Activated CD8-positive, alpha-beta T cell treated with anti-CD3 and anti-CD28 coated beads for 36 hours (primary cell): ENCODE results near the gene HRCT1. TPM values are rescaled to one million over a fixed set of nuclear protein-coding genes. Genes with fewer than 3 reads are reported as not detected.

Experiments
- ATAC-seq: fragments of 200-7000 bp; cut with Tn5 transposase; one replicate; pipeline ENCODE4 v1.10.0; 2021; ENCODE audit warnings: mild to moderate bottlenecking, moderate library complexity
- CTCF ChIA-PET: fragments of 350-600 bp; sonication (Branson Sonifier 250); formaldehyde crosslinking; loops from one replicate; lab custom pipeline; 2021; ENCODE audit warnings: antibody characterized with exemption; lab: Charles Lee
- POLR2A ChIA-PET: fragments of 350-600 bp; sonication (Branson Sonifier 250); formaldehyde crosslinking; loops from one replicate; lab custom pipeline; 2021; ENCODE audit warnings: antibody characterized with exemption; lab: Charles Lee
- DNase-seq: peaks from one replicate; pipeline ENCODE4 v3.0.0-alpha.2; 2020
- H3K27ac Mint-ChIP-seq: one replicate; pipeline ENCODE4 v1.8.0; 2021; ENCODE audit warnings: mild to moderate bottlenecking, mixed read lengths
- H3K27me3 Mint-ChIP-seq: one replicate; pipeline ENCODE4 v1.8.0; 2021; ENCODE audit warnings: mixed read lengths
- H3K36me3 Mint-ChIP-seq: one replicate; pipeline ENCODE4 v1.8.0; 2021; ENCODE audit warnings: low read depth, mixed read lengths
- H3K4me1 Mint-ChIP-seq: one replicate; pipeline ENCODE4 v1.8.0; 2021; ENCODE audit warnings: low read depth, mixed read lengths
- H3K4me3 Mint-ChIP-seq: one replicate; pipeline ENCODE4 v1.8.0; 2021; ENCODE audit warnings: mild to moderate bottlenecking, moderate library complexity, mixed read lengths
- H3K9me3 Mint-ChIP-seq: one replicate; pipeline ENCODE4 v1.8.0; 2021; ENCODE audit warnings: mixed read lengths
- intact Hi-C: fragments of 100-400 bp; cut with micrococcal nuclease; formaldehyde crosslinking; loops from one replicate; pipeline ENCODE4 v1.10.0; 2022
- total RNA-seq, 2 experiments: library from RNA; stranded (reverse); gene quantifications; one replicate each; pipeline ENCODE4 v1.2.3, GENCODE V29; 2021
- TF ChIP-seq, protein P1 (sequence below): fragments of 200-600 bp; IDR thresholded peaks from one replicate; pipeline ENCODE4 v1.8.0; 2022; ENCODE audit warnings: antibody characterized with exemption, mild to moderate bottlenecking

The HRCT1 gene
- total RNA-seq, result not detected

DNA sequence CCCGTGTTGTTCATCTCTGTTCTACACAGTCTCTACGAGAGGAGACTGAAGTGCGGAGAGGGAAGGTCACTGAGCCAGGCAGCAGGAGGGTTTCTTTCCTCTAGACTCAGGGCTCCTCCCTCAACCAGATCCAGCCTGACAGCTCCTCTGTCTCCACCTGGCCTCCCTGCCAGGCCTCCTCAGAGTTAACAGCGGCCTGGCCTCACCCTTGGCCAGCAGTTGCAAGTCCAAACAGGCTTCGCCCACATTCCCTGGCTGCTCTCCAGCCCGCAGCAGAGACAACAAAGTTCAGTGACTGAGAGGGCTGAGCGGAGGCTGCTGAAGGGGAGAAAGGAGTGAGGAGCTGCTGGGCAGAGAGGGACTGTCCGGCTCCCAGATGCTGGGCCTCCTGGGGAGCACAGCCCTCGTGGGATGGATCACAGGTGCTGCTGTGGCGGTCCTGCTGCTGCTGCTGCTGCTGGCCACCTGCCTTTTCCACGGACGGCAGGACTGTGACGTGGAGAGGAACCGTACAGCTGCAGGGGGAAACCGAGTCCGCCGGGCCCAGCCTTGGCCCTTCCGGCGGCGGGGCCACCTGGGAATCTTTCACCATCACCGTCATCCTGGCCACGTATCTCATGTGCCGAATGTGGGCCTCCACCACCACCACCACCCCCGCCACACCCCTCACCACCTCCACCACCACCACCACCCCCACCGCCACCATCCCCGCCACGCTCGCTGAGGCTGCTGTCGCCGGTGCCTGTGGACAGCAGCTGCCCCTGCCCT lies at the start of gene HRCT1:
Gene HRCT1, plus strand, starts transcription at position 291 of the 768 bp plus-strand sequence. Its CDS starts 86 bp downstream, at position 377.
- TF ChIP-seq, protein P1, sequence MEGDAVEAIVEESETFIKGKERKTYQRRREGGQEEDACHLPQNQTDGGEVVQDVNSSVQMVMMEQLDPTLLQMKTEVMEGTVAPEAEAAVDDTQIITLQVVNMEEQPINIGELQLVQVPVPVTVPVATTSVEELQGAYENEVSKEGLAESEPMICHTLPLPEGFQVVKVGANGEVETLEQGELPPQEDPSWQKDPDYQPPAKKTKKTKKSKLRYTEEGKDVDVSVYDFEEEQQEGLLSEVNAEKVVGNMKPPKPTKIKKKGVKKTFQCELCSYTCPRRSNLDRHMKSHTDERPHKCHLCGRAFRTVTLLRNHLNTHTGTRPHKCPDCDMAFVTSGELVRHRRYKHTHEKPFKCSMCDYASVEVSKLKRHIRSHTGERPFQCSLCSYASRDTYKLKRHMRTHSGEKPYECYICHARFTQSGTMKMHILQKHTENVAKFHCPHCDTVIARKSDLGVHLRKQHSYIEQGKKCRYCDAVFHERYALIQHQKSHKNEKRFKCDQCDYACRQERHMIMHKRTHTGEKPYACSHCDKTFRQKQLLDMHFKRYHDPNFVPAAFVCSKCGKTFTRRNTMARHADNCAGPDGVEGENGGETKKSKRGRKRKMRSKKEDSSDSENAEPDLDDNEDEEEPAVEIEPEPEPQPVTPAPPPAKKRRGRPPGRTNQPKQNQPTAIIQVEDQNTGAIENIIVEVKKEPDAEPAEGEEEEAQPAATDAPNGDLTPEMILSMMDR, result no peak
- Mint-ChIP-seq H3K27me3 (peaks cover 1% of the 10 kb centered on the region), H3K27ac (no peak within 1 kb of the TSS), H3K9me3 (no peaks in the 10 kb centered on the region), H3K4me1 (peaks cover 39% of the 10 kb centered on the region), H3K36me3 (no peaks in the 10 kb centered on the region), H3K4me3 (no peak within 1 kb of the TSS)
- DNase-seq (no peak), ATAC-seq (no peak)
- ChIA-PET POLR2A (no interaction called here), CTCF (interaction anchor here (1.2 to 5.9 kb wide), 5 partner anchors 29 to 80 kb away, joined by 3 to 147 read pairs (median 4); no protein-coding TSS in a partner anchor)
- intact Hi-C loops, result loop anchor here (5.0 kb wide), 1 partner anchor 36 kb away; no protein-coding TSS in a partner anchor

DNA sequence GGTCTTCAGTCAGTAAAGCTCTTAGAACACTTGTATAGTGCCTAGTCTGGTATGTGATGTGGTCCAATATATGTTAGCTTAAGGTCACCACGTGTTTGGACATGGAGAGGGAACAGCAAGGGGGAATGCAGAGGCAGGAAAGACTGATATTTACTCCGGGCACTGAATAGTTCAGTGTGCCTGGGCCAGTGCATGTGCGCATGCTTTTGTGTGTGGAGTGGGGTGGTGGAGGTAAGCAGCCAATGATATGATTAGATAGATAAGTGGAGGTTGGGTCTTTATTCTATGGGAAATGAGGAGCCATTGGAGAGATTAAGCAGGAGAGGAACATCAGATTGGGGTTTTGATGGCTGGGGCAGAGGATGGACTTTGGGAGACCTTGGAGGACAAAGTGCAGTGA lies 49.8 kb upstream of the HRCT1 start:
- CTCF ChIA-PET, result interaction anchor here (0.8 to 3.7 kb wide), 5 partner anchors 21 to 100 kb away, joined by 3 to 19 read pairs (median 5); no protein-coding TSS in a partner anchor

DNA sequence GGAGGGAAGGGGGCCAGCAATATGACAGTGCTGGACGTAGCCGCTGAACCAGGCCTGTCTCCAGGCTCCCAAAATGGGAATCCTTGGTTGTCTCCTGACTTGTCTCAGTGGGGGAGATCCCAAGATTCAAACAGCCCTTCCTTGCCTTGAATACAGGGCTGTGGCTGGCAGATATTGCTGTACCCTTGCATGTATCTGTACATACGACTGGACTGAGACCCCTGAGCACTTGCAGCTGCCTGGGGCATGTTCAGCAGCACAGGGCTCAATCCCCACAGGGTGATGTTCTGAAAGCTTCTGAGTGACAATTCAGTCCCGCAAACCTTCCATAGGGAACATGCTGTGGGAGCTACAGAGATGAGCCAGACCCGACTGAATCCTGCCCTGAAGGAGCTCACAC lies 49.1 kb upstream of the HRCT1 start:
- Mint-ChIP-seq H3K4me1 (no peaks in the 10 kb centered on the region), H3K4me3 (no peak overlapping the region), H3K27ac (no peak overlapping the region), H3K36me3 (no peaks in the 10 kb centered on the region), H3K27me3 (peaks cover 3% of the 10 kb centered on the region), H3K9me3 (no peaks in the 10 kb centered on the region)
- TF ChIP-seq, protein P1, result no peak
- ChIA-PET CTCF (interaction anchor here (0.8 to 3.7 kb wide), 6 partner anchors 22 to 100 kb away, joined by 3 to 19 read pairs (median 5); no protein-coding TSS in a partner anchor), POLR2A (no interaction called here)
- ATAC-seq (no peak), DNase-seq (no peak)
- intact Hi-C loops, result no loop called here

More for the DNA sequence above, 49.8 kb upstream of the HRCT1 start:
- no peak for ATAC-seq
- POLR2A ChIA-PET, result no interaction called here
- no peak for DNase-seq
- H3K4me1 Mint-ChIP-seq, result no peaks in the 10 kb centered on the region
- intact Hi-C loops, result no loop called here
- TF ChIP-seq, protein P1, result no peak
- no peaks in the 10 kb centered on the region for H3K36me3 Mint-ChIP-seq
- H3K27me3 Mint-ChIP-seq, result peaks cover under 1% of the 10 kb centered on the region
- no peak overlapping the region for H3K27ac Mint-ChIP-seq
- H3K4me3 Mint-ChIP-seq, result no peak overlapping the region
- no peaks in the 10 kb centered on the region for H3K9me3 Mint-ChIP-seq

DNA sequence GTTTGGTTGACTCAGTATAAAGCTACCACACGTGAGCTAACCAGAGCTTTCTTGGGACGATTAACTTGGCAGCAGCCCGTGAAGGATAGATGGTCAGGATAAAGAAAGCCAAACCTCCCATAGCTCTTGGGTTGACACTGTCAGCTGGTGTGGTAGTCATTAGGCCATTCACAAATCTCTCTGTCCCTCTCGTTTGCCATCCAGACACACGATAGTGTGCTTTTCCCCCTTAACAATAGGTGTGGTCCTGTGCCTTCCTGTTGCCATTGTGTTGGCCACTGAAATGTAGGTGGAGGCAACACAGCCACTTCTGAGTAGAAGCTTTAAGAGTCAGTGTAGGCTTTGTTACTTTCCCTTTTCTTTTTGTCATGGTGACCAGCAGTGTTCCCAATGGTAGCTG lies 47.5 kb upstream of the HRCT1 start:
- H3K27me3 Mint-ChIP-seq, result peaks cover 5% of the 10 kb centered on the region
- no peak overlapping the region for H3K4me3 Mint-ChIP-seq
- no peaks in the 10 kb centered on the region for H3K9me3 Mint-ChIP-seq
- ATAC-seq (no peak), DNase-seq (no peak)
- no peaks in the 10 kb centered on the region for H3K4me1 Mint-ChIP-seq
- H3K36me3 Mint-ChIP-seq, result no peaks in the 10 kb centered on the region
- H3K27ac Mint-ChIP-seq, result no peak overlapping the region
- TF ChIP-seq, protein P1, result no peak
- POLR2A ChIA-PET, result no interaction called here
- CTCF ChIA-PET, result interaction anchor here (1.1 to 3.7 kb wide), 4 partner anchors 24 to 87 kb away, joined by 3 to 19 read pairs (median 5); no protein-coding TSS in a partner anchor
- intact Hi-C loops, result no loop called here
